ENCODE results near the gene DVL3. TPM values are rescaled to one million over a fixed set of nuclear protein-coding genes. Genes with fewer than 3 reads are reported as not detected.
"Not testable (repeated sequence)": the region's sequence is repeated elsewhere in the genome, so short reads cannot be mapped to it uniquely, and the experiment has no call there.

DVL3 gene
- total RNA-seq: 13.9 and 28.1 TPM in 2 replicates

GRCh38 chr3:184154885-184155643, at the start of gene DVL3:
TSS of gene DVL3 (plus strand) at chr3:184155377. CDS start at chr3:184155636, 259 bp downstream.
- DNase-seq (ENCODE audit: low read depth in 2 of 2): peak in 1 of 2 donors; percentile 69

- DNase-seq (ENCODE audit: low read depth in 2 of 2): no peak
Measured at GRCh38 chr3:184110316-184110725, 44.9 kb upstream of the DVL3 start.

GRCh38 chr3:184116017-184116416, 39.2 kb upstream of the DVL3 start:
- no peak for DNase-seq (ENCODE audit: low read depth in 2 of 2)

GRCh38 chr3:184117636-184118035, 37.5 kb upstream of the DVL3 start:
- DNase-seq (ENCODE audit: low read depth in 2 of 2): no peak

- not testable (repeated sequence) for DNase-seq (ENCODE audit: low read depth in 2 of 2)
Measured at GRCh38 chr3:184121031-184121430, 34.1 kb upstream of the DVL3 start.

- DNase-seq (ENCODE audit: low read depth in 2 of 2): no peak
Measured at GRCh38 chr3:184126006-184126405, 29.2 kb upstream of the DVL3 start.

- DNase-seq (ENCODE audit: low read depth in 2 of 2): peak; percentile 21 to 49
Measured at GRCh38 chr3:184129012-184129411, 26.2 kb upstream of the DVL3 start.

- no peak for DNase-seq (ENCODE audit: low read depth in 2 of 2)
Measured at GRCh38 chr3:184132945-184133344, 22.2 kb upstream of the DVL3 start.

GRCh38 chr3:184133840-184134745, 21.1 kb upstream of the DVL3 start:
- DNase-seq (ENCODE audit: low read depth in 2 of 2): peak; percentile 55 to 86

GRCh38 chr3:184134746-184135148, 20.4 kb upstream of the DVL3 start:
- no peak for DNase-seq (ENCODE audit: low read depth in 2 of 2)

- peak; percentile 89 to 94 for DNase-seq (ENCODE audit: low read depth in 2 of 2)
Measured at GRCh38 chr3:184135149-184135910, 19.8 kb upstream of the DVL3 start, which contains the start of gene EIF2B5. TSS of gene EIF2B5 (plus strand) at chr3:184135358. CDS start at chr3:184135386, 28 bp downstream.

GRCh38 chr3:184135911-184136260, 19.3 kb upstream of the DVL3 start:
- no peak for DNase-seq (ENCODE audit: low read depth in 2 of 2)

GRCh38 chr3:184140436-184140835, 14.7 kb upstream of the DVL3 start:
- DNase-seq (ENCODE audit: low read depth in 2 of 2): no peak

- DNase-seq (ENCODE audit: low read depth in 2 of 2): no peak
Measured at GRCh38 chr3:184142199-184142598, 13.0 kb upstream of the DVL3 start.

- DNase-seq (ENCODE audit: low read depth in 2 of 2): no peak
Measured at GRCh38 chr3:184143327-184143726, 11.8 kb upstream of the DVL3 start.

GRCh38 chr3:184144505-184144904, 10.7 kb upstream of the DVL3 start:
- DNase-seq (ENCODE audit: low read depth in 2 of 2): no peak

- peak; percentile 43 to 71 for DNase-seq (ENCODE audit: low read depth in 2 of 2)
Measured at GRCh38 chr3:184145111-184145524, 10.1 kb upstream of the DVL3 start.

- no peak for DNase-seq (ENCODE audit: low read depth in 2 of 2)
Measured at GRCh38 chr3:184145751-184146270, 9.4 kb upstream of the DVL3 start.

GRCh38 chr3:184148076-184148475, 7.1 kb upstream of the DVL3 start:
- DNase-seq (ENCODE audit: low read depth in 2 of 2): no peak

GRCh38 chr3:184149123-184149522, 6.1 kb upstream of the DVL3 start:
- DNase-seq (ENCODE audit: low read depth in 2 of 2): no peak

GRCh38 chr3:184149770-184150169, 5.4 kb upstream of the DVL3 start:
- peak in 1 of 2 donors; percentile 44 for DNase-seq (ENCODE audit: low read depth in 2 of 2)
